ENCODE results near the gene FAM222B.

Gene FAM222B

DNA sequence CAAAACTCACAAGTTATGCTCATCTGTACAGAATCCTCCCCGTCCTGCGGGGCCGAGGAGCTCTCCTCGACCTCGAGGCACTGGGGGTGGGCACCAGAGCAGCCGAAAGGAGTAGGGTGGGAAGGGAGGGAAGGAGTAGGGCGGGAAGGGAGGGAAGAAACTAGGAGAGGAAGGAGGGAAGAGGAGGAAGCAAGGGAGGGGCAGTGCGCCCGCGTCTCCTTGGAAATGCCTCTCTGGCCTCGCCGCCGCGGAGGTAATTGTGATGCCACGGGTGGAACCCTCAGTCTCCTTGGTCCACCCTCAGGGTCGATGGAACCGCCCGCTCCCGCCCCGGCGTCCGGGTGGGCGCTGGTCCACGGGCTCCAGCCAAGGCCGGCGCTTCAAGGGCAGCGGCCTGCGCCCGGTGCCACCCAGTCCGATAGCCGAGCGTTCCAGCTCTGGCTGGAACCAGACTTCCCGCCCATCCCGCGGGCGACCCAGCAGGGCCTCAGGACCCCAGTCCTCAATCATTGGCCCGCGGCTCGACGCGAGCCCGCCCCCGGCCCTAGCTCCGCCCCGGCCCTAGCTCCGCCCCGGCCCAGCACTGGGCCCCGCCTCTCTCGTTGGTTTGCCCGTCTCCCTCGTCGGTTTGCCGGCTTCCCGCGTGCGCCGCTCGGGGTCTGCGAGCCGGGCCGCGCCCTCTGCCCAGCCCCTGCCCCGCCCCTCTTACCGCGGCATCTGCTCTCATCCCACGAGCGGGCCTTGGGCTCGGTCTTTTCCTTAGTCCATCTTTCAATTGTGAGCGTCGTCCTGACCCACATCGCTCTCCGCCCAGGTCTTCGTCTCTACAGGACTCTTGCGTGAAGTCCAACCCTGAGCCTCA lies 131.5 kb downstream of the FAM222B start:
- DNase-seq: peak; percentile 89 to 96

DNA sequence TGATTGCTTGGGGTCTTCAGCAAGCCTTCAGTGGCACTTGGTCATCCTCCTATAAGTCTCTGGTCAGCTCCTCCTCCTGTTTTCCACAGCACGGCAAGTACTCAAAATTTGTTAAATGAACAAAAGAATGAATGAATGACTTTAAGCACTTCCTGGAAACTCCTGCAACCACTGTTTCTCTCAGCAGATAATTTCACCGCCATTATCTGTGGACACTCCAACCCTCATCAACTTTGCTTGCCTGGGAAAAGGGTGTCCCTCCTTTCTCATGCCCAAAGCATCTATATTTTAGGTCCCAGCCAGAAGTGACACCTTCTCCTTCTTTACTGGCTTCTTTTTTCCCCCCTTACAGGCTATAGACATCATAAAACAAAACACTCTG lies 135.3 kb downstream of the FAM222B start:
- no peak for DNase-seq

DNA sequence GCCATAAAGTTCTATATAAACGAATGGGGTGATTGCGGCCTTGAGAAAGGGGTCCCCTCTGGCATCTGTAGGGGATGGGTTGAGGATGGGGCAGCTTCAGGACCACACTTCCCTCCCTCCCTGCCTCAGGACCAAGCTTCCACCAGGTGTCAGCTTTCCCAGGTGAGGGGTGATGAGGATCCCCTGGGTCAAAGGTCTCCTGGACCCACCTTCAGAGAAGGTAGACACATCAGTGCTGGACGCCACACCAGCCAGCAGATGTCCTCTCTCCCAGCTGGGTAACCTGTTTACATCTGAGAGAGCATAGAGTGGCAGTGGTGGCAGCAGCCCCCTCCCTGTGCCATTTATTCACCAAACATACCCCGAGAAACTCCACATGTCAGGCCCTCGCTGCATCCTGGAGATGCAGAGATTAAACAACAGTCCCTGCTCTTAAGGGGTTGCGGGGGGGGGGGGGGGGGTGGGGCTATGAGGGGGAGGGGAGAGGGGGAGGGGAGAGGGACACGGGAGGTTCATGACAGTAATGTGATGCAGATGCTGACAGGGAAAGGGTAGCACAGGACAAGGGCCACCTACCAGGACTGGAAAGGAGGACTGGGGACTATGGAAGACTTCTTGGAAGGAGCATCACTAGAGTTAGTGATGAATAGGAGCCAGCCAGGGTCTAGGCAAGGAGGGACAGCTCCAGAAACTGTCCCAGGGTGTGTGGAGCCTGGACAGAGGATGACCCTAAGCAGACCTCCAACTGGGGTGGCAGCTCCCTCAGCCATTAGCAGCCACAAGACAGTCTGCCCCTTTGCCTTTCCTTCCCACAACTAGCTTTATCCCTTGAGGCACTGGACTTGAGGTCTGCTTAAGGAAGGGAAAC lies 135.9 kb downstream of the FAM222B start:
- no peak for DNase-seq
